NCI-H524 treated with DMSO at 0.1 percent for 48 hours (cell line): ENCODE measurements around the gene HECW1.
A peak's percentile ranks its signal among the peaks of the same experiment; 100 is the strongest.

Source experiments
- DNase-seq: peaks from one replicate; lab custom pipeline; 2025; lab: John Stamatoyannopoulos, UW

Gene HECW1

DNA sequence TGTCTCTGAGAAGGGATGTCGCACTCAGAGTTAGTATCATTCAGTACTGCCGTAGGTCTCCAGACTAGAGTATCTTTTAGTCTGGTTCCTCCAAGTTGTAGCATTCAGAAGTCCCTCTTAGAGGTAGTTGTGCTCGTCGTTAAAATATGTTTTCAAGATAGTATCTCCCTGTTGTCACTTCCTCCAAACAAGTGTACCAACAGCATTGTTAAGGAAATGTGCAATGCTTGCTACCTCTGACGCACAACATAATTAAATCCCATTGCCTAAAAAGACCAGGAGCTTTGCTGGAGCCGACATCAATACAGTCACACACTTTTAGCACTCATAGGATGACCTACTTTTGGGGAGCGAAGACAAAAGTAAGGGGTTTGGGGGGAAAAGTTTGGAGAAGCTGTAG is 390.5 kb downstream of the HECW1 start:
- DNase-seq = no peak

DNA sequence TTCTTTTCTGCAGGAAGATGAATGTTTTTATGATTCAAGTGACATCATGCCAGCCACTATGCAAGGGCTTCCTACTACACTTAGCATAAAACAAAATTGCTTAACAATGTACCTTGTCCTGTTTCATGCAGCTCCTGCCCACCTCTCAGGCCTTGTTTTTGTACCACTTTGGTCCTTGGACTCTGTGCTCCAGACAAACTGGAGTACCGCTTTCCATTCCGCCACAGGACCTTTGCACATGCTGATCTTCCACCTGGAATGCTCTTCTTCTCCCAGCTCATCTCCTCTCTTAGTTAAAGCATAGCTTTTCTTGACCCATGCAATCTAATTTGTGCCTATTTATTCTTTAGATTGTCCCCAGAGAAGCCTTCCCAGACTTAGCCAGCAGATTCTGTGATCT is 393.0 kb downstream of the HECW1 start:
- DNase-seq = no peak

- DNase-seq = no peak
These were observed 394.0 kb downstream of the HECW1 start for GRCh38 chr7:43506460-43506859.

DNA sequence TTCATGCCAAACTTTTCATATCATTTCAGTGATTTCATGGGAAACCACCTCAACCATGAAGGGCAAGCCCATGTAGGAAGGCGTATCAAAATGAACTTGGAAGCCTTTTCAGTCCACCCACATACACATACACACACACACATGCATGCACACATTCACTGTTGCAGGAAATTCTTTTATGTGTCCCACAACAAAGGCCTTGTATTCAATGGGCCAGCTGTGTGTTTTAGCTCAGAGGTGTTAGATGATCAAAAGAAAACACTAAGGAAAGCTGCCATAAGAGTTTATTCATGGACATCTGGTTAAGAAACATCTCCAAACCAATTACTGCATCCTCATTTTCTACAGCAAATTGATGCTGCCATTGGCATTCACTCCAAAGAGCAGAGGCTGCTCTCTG is 396.0 kb downstream of the HECW1 start:
- DNase-seq = no peak

GRCh38 chr7:43509906-43510305 is 397.5 kb downstream of the HECW1 start:
- no peak for DNase-seq

GRCh38 chr7:43511029-43511428 is 398.6 kb downstream of the HECW1 start:
- no peak for DNase-seq

- DNase-seq = no peak
These were observed 399.5 kb downstream of the HECW1 start for GRCh38 chr7:43511769-43512515.

DNA sequence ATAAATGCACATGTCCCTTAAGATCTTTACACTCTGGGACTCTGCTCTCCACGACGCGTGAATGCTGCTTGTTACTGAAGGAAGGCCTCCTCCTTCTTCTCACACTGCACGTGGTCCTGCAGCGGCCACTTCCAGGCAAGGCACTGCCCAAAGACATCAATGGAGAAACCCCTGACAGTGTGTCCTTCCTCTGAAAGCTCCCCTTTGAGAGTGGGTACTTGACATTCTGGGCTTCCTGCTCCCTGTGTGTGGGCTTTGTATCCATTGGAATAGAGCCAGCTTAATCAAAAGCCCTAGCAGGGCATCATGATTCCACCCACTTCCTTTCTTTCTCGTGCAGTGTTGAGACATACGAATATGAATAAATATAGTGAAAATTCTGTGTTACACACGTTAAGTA is 400.8 kb downstream of the HECW1 start:
- DNase-seq = no peak

DNA sequence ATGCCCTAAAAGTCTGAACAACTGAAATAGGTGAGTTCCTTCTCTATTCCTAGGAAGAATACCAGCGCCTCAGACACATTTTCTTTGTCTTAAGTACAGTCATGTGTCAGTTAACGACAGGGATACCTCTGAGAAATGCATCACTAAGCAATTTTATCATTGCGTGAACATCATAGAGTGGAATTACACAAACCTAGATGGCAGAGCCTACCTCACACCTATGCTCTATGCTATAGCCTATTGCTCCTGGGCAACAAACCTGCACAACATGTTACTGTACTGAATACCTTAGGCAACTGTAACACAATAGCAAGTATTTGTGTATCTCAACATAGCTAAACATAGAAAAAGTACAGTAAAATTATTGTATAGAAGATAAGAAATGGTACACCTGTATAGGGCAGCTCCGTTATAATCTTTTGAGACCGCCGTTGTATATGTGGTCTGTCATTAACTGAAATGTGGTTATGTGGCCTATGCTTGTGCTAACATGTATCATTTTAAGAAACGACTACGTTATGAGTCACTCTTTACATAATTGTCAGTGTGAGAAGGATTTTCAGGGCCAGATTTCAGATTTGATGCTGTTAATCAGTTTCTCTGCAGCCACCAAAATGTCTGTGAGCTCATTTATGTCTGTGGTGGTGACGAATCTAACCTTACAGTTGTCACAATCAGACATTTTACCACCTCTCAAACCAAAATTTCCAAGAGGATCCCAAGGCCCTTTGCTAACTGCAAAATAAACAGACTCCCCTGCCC is 404.3 kb downstream of the HECW1 start:
- no peak for DNase-seq

GRCh38 chr7:43517464-43517863 is 405.0 kb downstream of the HECW1 start:
- DNase-seq = no peak

DNA sequence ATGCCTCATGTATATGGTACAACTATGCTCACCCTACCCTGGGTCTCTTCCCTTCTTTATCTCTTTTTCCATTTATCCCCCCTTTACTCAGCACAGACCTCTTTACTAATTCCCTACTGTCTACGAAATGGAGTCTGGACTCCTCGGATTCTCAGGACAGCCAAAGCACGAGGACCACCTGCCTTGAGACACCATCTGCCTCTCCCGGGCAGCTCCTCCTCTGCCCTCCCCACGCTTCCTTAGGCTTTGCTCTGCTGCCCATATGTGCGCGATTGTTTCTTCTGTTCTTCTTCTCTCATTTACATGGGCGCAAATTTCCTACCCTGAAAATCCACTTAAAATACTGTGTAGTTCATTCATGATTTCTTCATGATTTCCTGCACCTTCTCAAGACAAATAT is 407.8 kb downstream of the HECW1 start:
- DNase-seq = peak; percentile 49

DNA sequence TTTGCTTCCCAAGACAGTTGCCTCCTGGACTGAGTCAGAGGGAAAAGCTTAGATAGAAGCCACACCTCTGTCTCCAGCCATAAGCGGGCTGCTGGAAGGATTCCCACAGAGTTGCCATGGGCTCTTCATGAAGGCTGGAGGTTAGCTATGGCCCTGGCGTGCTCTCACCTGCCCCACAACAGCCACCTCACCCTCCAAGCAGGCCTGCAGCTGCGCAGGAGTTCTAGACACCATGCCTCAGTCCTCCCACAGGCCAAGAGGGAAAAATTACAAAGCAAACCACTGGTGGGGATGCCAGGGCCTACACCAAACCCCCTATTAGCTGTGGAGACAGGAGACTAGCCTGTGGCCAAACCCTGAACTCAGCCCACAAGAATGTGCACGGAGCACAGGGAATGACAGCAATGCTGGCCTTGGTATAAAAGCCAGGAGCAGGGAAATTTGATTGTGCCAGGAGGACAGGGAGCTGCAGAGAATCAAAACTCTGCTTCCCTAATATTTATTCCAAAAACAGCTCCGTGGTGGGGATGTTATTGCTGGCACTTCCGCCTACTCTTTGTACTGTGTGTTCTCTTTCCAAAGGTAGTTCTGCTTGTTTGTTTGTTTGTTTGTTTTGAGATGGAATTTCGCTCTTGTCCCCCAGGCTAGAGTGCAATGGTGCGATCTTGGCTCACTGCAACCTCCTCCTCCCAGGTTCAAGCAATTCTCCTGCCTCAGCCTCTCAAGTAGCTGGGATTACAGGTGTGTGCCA is 410.1 kb downstream of the HECW1 start:
- DNase-seq = no peak

GRCh38 chr7:43528576-43529354 is 416.3 kb downstream of the HECW1 start:
- DNase-seq = no peak

DNA sequence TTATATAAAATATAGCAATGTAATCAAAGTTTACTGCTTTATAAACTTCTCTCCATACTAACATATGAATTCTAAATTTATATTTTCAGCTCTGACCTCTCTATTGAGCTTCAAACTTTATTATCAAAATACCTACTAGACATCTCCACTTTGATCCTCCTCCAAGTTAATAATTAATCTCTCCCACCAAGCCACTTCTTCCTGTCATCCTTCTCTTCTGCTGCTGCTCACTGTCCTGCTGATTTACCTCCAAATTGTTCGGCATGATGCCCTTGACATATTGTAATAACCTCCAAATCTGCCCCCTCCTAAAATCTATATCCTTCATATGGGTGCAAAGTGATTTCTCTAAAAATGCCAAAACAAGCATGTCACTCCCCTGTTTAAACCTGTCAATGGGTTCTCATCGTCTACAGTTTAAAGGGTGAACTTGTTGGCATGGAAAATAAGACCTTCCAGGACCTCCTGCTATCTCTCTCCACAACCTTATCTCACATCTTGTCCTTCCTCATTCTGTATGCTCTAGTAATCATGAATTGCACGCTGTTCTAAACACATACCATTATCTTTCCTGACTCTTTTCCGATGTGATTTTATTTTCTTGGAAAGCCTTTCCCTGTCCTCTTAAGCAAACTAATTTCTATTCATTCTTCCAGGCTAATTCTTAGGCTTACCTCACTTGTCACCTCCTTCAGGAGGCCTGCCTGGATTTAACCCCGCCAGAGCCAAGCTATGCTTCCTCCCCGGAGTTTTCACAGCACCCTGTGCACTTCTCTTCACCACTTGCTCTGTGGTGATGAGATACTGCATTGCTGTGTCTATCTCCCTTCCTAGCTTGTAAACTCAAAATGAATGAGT is 418.3 kb downstream of the HECW1 start:
- DNase-seq = no peak

DNA sequence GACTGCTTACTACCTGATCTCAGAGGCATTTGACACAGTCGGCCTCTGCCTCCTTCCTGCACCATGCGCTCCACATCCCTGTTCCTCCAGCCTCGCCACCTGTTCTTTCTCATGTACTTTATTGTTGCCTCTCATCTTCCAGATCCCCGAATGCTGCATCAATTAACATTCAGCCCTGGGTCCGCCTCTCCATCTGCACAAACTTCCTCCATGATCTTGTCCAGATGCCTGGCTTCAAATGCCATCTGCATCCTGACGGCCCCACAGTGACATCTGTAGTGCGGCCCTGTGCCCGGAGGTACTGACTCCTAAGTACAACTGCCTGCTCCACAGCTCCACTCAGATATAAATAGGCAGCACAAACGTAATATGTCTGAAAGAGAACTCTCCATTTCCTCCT is 419.3 kb downstream of the HECW1 start:
- DNase-seq = peak; percentile 97

DNA sequence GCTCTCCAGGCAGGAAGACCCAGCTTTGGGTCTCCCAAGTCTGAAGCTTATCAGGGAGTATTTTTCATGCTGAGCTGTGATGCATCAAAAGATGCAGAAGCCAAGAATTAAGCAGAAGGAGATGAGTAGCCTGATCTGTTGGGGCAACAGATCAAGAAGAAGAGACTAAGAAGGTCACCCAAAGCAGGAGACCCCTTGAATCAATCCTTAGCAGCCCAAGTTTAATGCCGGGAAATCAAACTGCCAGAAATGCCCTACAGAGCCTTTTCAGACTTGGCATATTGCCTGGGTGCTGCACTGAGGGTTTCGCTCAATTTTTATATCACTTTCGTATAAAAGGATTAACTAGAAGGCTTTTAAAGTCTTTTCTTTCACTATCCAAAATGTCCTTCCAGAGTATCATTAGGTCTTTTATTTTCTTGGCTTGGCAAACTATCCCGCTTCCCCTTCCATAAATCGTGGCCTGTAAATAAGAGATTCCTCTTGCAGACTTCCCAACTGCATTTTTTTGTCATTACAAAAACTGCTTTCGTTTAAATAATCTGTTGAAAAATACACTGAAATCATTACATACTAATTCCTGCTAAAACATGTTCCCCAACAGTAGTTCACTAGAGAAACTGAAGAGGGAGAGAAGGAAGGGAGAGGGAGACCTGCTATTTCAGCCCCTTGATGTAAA is 421.5 kb downstream of the HECW1 start:
- no peak for DNase-seq

GRCh38 chr7:43535031-43535451 is 422.6 kb downstream of the HECW1 start:
- no peak for DNase-seq

- DNase-seq = no peak
These were observed 423.6 kb downstream of the HECW1 start for GRCh38 chr7:43535810-43536585.

DNA sequence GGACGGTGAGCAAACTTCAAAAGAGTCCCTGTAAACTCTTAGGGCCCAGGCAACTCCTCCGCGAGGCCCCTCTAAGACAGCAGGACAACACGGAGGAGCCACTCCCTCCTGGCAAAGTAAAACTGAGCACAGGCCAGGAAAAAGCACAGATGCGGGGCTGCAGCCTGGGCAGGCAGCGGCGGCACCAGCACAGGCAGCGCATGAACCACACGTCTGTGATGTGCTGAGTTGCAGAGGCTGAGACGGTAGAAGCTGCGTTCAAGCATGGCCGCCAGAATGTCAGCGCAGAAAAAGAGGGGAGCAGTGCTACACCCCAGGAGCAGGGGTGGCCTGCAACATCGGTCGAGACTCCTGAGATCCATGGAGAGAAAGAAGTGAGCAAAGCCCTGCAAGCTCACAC is 424.3 kb downstream of the HECW1 start:
- DNase-seq = no peak
